Measurements from ENCODE around the gene FA2H. TPM values are rescaled to one million over a fixed set of nuclear protein-coding genes. Genes with fewer than 3 reads are reported as not detected.

FA2H gene
- polyA plus RNA-seq, 3 donors = 3.9 to 4.7 (median 4.2) TPM

DNA sequence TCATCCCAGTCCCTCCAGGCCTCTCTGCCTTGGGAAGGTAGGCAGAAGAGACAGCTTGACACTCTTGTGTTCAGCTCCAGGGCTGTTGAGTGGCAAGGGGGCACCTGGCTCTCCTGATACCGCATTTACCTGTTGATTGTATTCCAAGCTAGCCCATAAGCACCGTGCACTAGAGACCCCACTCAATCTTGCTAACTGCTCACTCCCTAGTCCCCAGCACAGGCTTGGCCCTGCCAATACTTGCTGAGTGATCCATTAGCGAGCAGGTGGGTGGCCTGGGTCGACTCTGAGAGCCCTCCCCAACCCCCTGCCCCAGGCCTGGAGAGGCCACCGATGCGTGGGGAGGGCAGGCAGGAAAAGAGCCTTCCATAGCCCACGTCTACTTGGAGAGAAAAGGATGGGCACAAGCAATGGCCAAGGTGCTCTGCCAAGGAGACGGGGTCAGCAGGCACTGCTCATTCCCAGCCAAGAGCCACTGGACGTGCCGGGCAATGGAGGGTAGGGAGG is 29.5 kb downstream of the FA2H start:
- DNase-seq = no peak

GRCh38 chr16:74744566-74744965 is 30.1 kb downstream of the FA2H start:
- DNase-seq = no peak

DNA sequence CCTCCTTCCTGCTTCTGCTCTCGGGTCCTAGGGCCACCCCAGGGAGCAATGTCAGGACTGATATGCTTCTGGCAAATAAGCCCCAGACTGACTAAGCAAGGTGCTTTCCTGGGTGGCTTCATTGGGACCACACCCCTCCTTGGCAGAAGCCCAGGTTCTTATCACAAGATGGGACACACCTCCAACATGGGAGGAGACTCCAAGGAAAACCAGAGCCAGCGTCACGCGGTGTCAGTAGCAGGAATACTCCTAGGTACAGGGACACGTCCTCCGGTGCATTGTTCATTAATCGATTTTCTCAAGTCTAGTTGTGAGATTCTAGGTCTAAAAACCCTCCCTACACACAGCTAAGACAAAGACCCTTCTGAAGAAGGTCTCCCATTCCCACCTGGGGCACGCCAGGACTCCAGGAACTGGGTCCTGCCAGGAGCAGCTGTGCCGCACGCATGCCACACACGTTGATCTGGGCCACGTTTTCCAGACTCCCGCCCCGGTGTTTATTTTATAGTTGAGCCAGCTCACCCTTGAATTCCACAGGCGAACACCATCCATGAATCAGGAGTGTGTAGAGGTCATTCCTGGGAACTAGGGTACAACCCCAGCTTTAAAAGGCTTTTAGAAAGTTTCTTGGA is 30.8 kb downstream of the FA2H start:
- DNase-seq = peak; percentile 69

GRCh38 chr16:74743045-74743667 is 31.5 kb downstream of the FA2H start:
- peak; percentile 47 for DNase-seq

- DNase-seq = no peak
These were observed 32.6 kb downstream of the FA2H start for GRCh38 chr16:74742051-74742481.

GRCh38 chr16:74740795-74741304 is 33.8 kb downstream of the FA2H start:
- DNase-seq = no peak

- no peak for DNase-seq
These were observed 35.3 kb downstream of the FA2H start for GRCh38 chr16:74739275-74739674.

GRCh38 chr16:74738816-74739215 is 35.8 kb downstream of the FA2H start:
- no peak for DNase-seq

- no peak for DNase-seq
These were observed 36.5 kb downstream of the FA2H start for GRCh38 chr16:74738113-74738541.

- no peak for DNase-seq
These were observed 37.1 kb downstream of the FA2H start for GRCh38 chr16:74737521-74737920.

DNA sequence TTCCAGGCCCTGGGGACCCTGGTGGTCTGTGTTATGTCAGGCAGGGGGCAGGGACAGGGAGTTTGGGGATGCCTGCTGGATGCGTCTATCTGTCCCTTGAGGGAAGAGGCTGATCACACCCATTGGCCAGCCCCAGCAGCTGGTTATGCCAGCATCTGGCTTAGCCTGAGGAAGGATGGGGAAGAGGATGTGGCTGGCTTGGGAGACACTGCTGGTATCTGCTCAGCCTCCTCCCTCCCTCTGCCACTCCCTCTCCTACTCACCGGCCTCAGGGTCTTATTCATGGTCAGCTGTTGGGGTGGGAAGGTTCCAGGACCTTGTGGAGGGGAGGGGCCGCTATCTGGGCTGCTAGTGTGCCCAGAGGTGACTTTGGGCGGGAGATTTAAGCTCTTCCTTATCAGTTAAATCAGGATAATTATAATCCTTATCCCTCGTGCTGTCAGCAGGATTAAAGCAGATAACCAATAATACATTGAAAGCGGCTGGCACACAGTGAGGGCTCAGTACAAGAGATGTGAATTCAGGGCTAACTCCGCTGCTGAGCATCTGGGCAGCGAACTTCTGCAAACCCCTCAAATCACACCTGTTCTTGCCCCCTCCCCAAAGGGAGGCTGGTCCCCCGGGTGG is 38.0 kb downstream of the FA2H start:
- no peak for DNase-seq

DNA sequence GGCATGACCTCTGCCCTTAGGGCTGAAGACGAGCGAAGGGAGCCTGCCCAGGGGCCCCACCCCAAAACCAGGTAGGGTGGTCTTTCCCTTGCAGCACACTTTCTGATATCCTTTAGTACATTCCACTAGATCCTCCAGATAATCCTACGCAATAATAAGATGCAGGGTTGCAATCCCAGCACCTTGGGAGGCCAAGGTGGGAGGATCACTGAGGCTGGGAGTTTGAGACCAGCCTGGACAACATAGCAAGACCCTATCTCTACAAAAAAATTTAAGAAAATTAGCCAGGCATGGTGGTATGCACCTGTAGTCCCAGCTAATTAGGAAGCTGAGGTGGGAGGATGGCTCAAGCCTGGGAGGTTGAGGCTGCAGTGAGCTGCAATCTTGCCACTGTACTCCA is 39.1 kb downstream of the FA2H start:
- no peak for DNase-seq

DNA sequence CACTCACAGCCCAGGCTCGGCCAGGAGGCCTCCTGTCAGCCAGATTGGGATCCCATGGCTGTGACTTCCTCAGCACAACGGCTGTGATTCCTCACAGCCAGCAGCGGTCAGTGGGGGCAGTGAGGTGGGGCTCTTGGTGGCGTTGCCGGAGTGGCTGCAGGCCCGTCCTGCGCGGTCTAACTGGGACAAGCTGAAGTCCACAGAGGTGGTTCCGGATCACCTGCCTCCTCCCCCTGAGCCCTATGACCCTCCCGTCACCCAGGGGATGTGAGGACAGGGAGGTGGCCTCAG is 39.5 kb downstream of the FA2H start:
- no peak for DNase-seq

- DNase-seq = peak; percentile 49
These were observed 40.1 kb downstream of the FA2H start for GRCh38 chr16:74734361-74735161.

GRCh38 chr16:74732707-74733350 is 41.8 kb downstream of the FA2H start:
- no peak for DNase-seq

DNA sequence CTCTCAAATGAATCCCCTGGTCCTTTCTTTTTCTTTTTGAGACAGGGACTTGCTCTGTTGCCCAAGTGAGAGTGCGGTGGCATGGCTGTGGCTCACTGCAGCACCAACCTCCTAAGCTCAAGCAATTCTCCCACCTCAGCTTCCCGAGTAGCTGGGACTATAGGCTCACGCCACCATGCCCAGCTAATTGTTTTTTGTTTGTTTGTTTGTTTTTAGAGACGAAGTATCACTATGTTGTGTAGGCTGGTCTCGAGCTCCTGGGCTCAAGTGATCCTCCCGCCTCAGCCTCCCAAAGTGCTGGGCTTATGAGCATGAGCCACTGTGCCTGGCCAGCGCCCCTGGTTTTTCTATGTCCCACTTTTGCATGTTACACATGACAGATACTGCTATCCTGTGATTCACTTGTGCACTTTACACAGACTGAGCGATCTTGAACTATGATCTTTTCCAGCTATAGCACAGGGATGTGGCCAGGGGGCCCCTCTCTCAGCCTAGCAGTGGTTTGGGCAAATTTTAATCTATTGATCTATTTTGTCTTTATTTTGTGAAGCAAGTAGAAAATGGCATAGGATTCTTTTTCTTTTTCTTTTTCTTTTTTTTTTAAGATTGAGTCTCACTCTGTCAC is 42.7 kb downstream of the FA2H start:
- no peak for DNase-seq

DNA sequence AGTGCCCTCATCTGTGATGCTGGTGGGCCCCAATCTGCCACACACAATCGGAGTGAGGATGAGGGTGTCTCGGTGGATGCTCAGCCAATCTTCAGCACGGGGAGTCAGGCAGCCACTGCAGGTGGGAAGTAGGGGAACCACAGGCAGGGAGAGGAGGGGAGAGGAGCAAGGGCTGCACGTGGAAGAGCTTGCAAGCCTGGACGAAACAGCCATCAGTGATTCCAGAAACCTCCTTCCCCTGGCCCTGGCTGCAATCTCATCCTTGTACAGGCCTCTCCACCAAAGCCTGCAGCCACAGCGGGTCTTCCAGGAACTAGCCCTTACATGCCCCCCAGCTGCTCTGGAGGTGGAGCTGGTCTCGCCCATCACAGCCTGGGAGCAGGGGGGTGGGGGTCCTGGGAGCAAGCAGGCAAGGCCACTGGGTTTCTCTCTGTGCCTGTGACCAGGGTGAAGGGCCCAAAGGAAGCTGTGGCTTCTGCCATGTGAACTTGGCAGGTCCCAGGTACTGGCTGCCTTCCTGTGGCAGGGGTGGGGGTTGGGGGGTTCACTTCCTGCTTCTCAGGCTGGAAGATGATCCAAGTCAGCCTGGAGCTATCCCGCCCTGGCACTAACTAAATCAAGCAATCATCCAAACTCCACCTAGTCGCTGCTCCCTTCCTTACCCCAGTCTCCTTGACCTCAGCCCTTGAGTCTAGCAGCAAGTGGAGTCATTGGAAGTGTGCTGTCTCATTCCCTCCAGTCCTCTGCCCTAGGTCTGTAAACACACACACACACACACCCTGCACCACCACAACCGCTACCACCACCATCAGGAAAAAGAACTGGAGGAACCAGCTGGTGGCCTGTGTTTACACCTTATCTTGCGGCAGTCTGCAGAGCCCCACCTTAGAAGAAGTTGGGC is 44.6 kb downstream of the FA2H start:
- no peak for DNase-seq

GRCh38 chr16:74727903-74728302 is 46.7 kb downstream of the FA2H start:
- DNase-seq = no peak

DNA sequence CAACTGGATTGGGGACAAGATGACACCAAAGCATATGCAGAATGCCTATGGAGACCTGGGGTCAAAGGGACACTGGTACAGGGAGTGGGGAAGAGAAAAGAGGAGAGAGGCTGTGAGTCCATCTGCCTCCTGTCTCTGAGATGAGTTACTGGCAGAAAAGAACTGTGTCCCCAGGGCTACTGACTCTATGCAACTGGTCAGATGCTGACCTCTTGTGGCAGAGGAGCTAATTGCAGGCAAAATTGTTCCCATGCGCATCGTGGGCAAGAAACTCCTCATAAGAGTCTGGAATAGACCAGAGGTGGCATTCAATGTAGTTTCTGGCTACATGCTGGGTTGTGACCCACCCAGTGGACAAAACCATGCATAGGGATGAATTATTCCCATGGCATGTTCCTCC is 47.9 kb downstream of the FA2H start:
- DNase-seq = no peak
